Measurements from ENCODE around the gene AHRR.

The AHRR gene

GRCh38 chr5:448061-448765 is 126.7 kb downstream of the AHRR start:
- no peak for DNase-seq (ENCODE audit: extremely low spot score, insufficient read length, low read depth)
- FAIRE-seq = no peak

GRCh38 chr5:448766-449090 is 127.2 kb downstream of the AHRR start:
- DNase-seq (ENCODE audit: extremely low spot score, insufficient read length, low read depth) (no peak), FAIRE-seq (no peak)

DNA sequence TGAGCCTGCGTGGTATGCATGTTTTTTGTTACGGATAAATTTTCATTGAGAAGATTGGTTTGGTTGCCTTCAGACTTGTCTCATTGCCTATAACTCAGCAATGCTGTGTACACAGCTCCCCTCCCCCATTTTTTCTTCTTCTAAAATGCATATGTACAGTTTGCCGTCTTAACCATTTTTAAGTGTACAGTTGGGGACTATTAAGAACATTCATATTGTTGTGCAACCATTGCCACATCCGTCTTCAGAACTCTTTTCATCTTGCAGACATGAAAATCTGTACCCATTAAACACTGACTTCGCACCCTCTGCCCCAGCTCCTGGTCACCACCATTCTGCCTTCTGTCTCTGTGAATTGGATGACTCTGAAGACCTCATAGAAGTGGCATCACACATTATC is 127.6 kb downstream of the AHRR start:
- FAIRE-seq = no peak

DNA sequence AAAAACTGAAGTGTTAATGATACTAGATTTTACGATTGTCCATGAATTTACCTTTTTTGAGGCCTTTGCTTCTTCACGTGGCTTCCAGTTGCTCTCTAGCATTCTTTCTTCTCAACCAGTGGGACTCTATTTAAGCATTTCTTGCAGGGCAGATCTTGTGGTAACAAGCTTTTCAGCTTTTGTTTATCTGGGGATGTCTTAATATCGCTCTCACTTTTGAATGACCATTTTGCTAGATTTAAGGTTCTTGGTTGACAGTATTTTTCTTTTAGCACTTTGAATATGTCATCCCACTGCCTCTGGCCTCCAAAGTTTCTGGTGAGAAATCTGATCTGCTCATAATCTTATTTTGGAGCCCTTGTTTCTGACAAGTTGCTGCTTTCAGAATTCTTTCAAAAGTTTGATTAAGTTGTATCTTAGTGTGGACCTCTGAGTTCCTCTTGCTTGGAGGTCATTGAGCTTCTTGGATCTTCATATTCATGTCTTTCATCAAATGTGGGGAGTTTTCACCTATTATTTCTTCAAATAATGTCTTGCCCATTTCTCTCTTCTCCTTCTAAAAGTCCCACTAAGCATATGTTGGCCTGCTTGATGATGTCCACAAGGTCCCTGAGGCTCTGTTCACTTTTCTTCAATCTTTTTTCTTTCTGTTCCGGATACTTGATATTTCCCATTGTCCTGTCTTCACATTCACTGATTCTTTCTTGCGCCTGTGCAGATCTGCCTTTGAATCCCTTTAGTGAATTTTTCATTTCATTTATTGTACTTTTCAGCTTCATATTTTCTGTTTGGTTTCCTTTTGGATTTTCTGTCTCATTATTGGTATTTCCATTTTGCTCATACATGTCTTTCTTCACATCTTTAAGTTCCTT is 130.3 kb downstream of the AHRR start:
- no peak for FAIRE-seq
- no peak for DNase-seq (ENCODE audit: extremely low spot score, insufficient read length, low read depth)

More for the DNA sequence above, 127.6 kb downstream of the AHRR start:
- no peak for DNase-seq (ENCODE audit: extremely low spot score, insufficient read length, low read depth)

- DNase-seq (ENCODE audit: extremely low spot score, insufficient read length, low read depth) (no peak), FAIRE-seq (no peak)
These were observed 131.6 kb downstream of the AHRR start for GRCh38 chr5:452978-453710.

DNA sequence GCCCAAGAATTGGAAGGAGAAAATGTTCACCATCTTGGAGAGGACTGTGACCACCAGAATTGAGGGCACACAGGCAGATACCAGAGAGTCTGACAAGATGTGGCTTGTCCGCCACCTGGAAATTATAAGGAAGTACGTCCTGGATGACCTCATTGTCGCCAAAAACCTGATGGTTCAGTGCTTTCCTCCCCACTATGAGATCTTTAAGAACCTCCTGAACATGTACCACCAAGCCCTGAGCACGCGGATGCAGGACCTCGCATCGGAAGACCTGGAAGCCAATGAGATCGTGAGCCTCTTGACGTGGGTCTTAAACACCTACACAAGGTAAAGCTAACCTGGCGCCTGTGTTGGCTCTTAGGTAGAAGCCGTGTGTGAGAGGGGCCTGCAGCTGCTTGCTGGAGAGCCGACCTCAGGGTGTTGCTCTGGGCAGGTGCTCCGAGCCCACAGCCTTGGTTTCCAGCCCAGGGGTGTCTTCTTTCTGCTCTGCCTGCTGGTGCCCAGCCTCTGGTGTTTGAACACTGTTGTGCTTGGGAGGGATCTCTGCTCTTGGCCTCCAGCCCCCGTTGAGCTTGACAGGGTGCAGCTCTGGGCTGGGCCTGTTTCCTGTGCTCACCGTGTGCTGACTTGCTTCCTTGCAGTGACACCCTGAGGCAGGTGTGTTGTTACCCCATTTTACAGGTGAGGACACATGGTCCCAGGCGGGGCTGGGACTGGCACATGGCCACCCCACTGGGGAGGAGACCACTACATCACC is 132.4 kb downstream of the AHRR start:
- DNase-seq (ENCODE audit: extremely low spot score, insufficient read length, low read depth) = no peak
- no peak for FAIRE-seq

- FAIRE-seq (no peak), DNase-seq (ENCODE audit: extremely low spot score, insufficient read length, low read depth) (no peak)
These were observed 133.4 kb downstream of the AHRR start for GRCh38 chr5:454936-455335.

- FAIRE-seq = no peak
- no peak for DNase-seq (ENCODE audit: extremely low spot score, insufficient read length, low read depth)
These were observed 134.3 kb downstream of the AHRR start for GRCh38 chr5:455806-456205.

- DNase-seq (ENCODE audit: extremely low spot score, insufficient read length, low read depth) (no peak), FAIRE-seq (no peak)
These were observed 135.1 kb downstream of the AHRR start for GRCh38 chr5:456351-457194.

DNA sequence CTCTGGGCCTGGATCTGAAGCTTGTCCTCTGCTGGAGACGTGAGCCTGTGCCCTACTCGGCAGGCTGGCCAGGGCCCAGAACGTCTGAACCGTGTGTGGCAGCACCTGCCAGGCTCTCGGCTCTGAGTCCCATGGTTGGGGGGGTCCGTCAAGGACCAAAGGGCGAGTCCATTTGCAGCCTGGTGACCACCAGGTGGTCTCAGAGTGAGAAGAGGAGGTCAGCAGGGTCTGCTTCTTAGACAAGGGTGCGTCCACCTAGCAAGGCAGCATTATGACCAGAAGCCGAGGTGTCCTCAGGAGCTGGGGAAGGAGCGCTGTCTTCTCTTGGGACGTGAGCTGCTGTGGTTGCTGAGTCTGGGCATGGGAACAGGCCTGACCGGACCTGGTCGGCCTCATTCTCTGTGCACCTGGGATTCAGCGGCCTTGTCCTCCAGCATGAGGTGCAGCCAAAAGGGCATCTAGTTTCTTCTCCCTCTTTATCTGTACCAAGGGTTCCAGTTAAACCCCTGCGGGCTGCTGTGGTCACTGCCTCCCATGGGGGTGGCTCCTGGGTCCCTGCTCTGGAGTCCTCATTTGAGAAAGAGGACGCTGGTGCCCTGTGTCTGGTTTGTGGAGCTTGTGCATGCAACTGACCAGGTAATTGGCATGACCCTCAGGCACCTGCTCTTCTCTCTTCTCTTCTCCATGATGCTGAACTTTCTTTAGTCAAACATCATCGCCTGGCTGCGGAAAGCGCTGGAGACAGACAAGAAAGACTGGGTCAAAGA is 135.9 kb downstream of the AHRR start:
- DNase-seq (ENCODE audit: extremely low spot score, insufficient read length, low read depth) (no peak), FAIRE-seq (no peak)

- FAIRE-seq = peak; percentile 56
These were observed 137.2 kb downstream of the AHRR start for GRCh38 chr5:458547-459353.

DNA sequence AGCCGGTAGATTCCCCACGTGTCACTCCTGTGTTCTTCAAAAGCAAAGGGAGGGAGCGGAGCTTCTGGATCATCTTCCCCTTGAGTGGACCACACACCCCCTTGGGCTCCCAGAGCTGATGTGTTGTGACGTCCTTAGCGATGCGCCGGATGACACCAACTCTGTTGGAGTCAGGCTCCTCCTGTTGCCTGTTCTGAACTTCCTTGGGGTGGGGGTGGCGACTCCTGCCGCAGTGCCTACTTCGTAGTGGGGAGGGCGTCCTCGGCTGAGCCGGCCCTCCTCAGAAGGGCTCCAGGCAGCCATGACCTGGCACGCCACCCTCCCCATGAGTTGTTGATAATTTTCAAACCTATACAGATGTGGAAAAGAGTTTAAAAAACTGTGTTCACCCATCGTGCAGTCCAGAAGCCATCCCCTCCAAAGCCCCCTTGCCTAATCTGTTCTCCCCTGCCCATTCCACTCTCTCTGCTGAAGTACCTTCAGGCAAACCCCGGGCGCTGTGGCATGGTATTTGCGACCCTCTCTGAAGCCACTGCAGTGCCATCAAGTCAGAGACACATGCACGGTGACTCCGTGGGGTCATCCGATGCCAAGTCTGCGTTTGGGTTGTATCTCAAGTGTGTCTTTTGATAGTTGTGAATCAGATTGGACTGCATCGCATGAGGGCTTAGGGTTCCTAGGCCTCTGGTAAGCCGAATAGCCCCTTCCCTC is 138.2 kb downstream of the AHRR start:
- no peak for FAIRE-seq
- no peak for DNase-seq (ENCODE audit: extremely low spot score, insufficient read length, low read depth)

More at GRCh38 chr5:458547-459353, 137.2 kb downstream of the AHRR start:
- no peak for DNase-seq (ENCODE audit: extremely low spot score, insufficient read length, low read depth)

DNA sequence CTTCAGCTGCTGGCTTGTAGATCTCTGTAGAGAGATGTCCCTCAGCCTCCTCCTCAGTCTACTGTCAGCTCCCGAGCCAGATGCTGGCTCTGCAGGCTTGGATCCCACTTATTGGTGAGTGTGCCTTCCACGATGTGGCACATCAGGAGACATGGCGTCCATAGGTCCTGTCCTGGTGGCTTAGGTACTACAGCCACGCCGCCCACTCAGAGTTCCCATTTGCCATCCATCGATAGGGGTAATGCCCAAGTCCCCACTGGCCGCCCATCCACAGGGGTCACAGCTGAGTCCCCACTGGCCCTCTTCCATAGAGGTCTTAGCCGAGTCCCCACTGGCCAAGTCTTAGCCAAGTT is 138.7 kb downstream of the AHRR start:
- FAIRE-seq (no peak), DNase-seq (ENCODE audit: extremely low spot score, insufficient read length, low read depth) (no peak)

DNA sequence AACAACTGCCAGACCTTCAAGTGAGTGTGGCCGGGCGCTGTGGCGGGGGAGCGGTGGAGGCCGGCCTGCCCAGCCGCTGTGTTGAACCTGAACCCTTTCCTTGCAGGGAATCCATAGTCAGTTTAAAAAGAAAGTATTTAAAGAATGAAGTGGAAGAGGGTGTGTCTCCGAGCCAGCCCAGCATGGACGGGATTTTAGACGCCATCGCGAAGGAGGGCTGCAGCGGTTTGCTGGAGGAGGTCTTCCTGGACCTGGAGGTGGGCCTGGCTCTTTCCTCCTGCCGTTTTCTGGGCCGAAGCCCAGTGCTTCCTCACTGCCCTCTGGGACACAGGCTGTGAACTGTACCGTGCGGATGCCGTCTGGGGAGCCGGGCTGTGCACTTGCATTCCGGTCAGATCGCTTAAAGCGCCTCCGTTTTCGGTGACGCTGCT is 140.6 kb downstream of the AHRR start:
- DNase-seq (ENCODE audit: extremely low spot score, insufficient read length, low read depth) = no peak
- no peak for FAIRE-seq

- DNase-seq (ENCODE audit: extremely low spot score, insufficient read length, low read depth) = no peak
- FAIRE-seq = no peak
These were observed 141.8 kb downstream of the AHRR start for GRCh38 chr5:463301-463700.

DNA sequence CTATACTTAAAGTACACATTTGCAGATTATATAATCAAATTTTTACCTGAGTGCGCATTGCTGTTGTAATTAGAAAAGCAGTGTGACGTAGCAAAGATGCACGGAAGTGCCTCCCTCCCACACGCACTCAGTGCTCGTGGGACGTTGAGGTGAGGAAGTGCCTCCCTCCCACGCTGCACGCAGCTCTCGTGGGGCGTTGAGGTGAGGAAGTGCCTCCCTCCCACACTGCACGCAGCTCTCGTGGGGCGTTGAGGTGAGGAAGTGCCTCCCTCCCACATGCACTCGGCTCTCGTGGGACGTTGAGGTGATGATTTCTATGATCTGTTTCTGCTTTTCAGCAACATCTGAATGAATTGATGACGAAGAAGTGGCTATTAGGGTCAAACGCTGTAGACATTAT is 142.4 kb downstream of the AHRR start:
- FAIRE-seq (peak; percentile 66), DNase-seq (ENCODE audit: extremely low spot score, insufficient read length, low read depth) (no peak)

DNA sequence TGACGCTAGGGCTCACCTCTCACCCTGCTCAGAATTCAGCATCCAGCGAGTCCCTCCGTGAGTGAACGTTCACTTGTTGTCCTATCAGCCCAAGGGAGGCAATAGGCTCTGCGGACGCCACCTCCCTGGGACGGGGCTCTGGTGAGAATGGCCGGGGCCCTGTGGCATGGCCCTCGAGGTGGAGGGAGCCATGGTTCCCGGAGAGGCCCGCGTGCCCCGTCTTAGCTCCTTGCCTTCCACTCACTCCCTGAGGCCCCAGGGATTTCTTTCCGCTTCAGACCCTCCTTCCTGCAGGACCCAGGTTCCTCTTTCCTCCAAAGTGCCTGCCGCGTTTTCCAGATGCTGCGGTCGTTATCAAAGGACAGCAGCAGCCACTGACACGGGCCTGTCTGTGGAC is 142.9 kb downstream of the AHRR start:
- DNase-seq (ENCODE audit: extremely low spot score, insufficient read length, low read depth) (no peak), FAIRE-seq (no peak)
